Subcutaneous adipose tissue (tissue), 4 donors: ENCODE data around the gene SLC30A1. TPM values are rescaled to one million over a fixed set of nuclear protein-coding genes. Genes with fewer than 3 reads are reported as not detected.

Experiments
- total RNA-seq, 4 donors: library from RNA; depleted of rRNA; stranded (reverse); fragments of >200 nt; gene quantifications; one replicate each; pipeline ENCODE4 v1.1.0, GENCODE V29; 2016
- TF ChIP-seq, protein P1 (sequence below): fragments of 450-650 bp; IDR thresholded peaks from one replicate; pipeline ENCODE4 v1.5.1; 2016; ENCODE audit warnings: low read depth, mild to moderate bottlenecking, control low read depth, antibody characterized with exemption, moderate library complexity

Gene SLC30A1
- total RNA-seq, 4 donors from 2014 or later = 17.1 to 43.7 (median 26.6) TPM

DNA sequence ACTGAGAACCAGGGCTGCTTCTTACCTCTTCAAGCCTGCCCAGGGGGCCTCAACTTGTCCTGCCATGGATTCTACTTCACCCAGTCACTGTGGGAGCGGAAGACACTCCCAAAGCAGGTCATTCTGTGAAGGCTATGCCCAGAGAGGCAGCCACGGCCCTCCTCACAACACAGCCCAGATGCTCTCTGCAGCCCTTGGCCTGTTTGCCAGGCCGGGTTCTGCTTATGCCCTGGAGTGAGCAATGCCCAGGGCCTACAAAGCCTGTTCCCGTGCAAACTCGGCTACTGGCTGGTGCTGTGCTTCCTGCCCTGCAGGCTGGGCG lies 33.8 kb upstream of the SLC30A1 start:
- TF ChIP-seq, protein P1, sequence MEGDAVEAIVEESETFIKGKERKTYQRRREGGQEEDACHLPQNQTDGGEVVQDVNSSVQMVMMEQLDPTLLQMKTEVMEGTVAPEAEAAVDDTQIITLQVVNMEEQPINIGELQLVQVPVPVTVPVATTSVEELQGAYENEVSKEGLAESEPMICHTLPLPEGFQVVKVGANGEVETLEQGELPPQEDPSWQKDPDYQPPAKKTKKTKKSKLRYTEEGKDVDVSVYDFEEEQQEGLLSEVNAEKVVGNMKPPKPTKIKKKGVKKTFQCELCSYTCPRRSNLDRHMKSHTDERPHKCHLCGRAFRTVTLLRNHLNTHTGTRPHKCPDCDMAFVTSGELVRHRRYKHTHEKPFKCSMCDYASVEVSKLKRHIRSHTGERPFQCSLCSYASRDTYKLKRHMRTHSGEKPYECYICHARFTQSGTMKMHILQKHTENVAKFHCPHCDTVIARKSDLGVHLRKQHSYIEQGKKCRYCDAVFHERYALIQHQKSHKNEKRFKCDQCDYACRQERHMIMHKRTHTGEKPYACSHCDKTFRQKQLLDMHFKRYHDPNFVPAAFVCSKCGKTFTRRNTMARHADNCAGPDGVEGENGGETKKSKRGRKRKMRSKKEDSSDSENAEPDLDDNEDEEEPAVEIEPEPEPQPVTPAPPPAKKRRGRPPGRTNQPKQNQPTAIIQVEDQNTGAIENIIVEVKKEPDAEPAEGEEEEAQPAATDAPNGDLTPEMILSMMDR = no peak

DNA sequence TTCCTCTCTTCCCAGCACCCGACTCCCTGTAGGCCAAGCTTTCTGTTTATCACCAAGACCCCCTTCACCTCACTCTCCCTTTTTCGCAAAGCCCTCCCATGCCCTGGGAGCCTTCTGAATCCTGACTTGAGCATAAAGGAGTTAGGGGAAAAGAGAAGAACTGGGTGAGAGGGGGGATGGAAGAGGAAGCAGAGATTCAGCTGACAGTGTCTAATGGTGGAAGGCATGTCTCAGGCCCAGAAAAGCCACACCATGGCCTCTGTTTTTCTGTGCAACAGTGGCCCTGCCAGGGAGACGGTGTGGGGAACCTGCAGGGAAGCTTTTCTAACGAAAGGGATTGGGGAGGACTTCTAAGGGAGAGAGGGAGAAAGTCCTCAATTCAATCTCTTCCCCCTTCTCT lies 32.9 kb upstream of the SLC30A1 start:
- TF ChIP-seq, protein P1 = no peak

DNA sequence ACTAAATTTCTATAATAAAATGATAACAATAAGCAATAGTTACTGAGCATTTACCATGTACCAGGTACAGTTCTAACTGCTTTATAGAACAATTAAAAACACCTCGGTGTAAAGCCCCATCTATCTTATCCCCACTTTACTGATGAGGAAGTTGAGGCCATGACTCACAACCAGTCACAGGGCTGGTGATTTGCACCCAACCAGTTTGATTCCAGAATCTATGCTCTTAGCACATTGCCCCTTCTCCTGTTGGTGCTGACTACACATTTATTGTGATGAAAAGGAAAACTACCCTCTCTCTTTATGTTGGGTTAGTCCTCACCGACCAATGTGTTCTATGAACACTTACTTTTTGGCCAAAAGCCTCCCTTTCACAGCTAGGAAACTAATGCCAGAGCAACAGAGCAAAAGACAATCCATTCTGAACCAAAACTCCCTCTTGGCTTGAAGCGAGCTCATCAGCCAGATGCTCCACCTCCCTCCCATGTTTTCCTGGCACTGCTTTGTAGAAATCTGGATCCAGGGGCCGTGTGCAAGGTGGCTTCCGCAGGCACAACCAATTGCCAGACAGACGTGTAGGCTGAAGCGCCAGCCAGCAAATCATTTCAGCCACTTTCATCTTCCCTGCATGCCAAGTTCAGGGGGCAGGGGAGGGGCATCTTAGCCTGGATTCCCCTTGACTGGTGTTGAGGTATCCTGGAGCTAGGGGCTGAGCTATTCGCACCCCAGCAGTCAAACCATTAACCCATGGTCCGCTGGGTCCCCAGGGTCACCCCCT lies 32.0 kb upstream of the SLC30A1 start:
- TF ChIP-seq, protein P1 = no peak

DNA sequence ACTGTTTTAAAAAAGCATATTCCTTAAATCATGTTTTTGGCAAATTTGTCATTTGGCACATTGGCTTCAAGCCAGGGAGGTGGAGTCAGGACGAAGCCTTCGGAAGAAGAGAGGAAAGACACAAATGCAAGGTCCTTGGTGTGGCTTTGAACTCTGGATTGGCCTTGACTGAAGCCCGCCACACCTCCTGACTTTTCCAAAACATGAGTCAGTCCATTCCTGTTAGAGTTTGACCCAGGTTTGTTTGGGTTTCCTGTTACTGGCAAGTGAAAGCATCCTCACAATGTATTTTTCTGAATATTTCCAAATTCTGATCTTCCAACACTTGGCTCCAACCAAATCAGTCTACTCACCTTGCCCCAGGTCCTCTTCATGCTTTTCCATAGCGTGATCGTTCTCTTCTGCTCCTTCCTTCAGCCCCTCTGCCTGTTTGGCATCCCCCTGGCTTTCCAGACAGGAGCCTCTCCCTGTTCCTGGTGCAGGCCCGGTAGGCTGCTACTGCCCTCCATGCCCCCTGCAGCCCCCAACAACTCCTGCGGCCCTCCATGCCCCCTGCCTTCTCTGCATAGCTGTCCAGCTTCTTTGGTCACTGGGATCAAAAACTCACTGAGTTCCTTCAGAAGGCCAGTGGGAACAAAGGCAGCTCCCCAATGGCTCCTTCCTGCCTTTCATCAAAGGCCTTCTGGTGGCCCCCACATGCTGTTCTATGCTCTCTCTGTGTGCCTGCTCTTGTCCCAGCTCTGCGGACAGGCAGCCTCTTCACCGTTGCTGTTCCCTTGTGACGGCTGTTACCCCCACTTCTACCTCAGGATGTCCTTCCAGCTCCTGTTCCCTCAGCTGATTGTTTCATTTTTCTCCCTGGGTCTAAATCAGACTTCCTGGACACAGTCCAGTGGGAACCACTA lies 30.4 kb upstream of the SLC30A1 start:
- TF ChIP-seq, protein P1 = no peak

GRCh38 chr1:211607754-211608473 lies 29.0 kb upstream of the SLC30A1 start:
- TF ChIP-seq, protein P1 = no peak

DNA sequence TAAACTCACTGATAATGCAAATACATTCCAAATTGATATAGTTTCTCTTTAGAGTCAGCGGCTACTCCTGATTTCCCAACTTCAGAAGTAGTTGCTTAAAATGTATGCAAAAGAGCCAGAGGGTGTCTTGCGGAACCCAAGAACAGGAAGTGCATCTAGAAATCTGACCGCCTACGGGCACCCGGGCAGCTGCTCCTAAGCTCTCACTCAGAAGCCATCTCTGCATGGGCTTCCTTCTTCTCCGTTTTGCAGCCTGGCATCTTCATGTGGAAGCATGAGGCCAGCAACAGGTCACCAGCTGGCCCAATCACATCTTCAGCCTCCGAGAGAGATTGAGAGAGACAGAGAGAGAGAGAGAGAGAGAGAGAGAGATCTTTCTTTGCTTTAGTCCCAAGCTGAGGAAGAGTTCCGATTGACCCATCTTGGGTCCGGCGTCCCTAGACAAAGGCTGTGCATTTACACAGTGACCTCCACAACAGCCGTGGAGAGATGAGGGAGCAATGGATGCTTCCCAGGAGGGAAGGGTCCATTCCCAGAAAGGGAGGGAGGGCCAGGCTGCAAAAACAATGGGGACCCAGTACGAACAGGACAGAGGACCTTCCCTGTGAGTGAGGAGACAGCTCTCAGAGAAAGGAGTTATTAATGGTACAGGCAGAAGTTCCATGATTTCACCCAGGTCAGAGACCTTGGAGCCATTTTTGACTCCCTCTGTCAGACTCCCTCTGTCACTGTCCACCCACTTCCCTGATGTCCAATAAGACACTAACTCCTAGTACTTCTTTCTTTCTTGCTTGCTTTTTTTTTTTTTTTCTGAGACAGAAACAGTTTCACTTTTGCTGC lies 28.2 kb upstream of the SLC30A1 start:
- TF ChIP-seq, protein P1 = no peak
